Tibial nerve (tissue), 4 donors: ENCODE data around the gene HARS1. TPM values are rescaled to one million over a fixed set of nuclear protein-coding genes. Genes with fewer than 3 reads are reported as not detected.
"Not testable (repeated sequence)": the region's sequence is repeated elsewhere in the genome, so short reads cannot be mapped to it uniquely, and the experiment has no call there.

Source experiments
- DNase-seq, 2 donors: peaks; one replicate each; pipeline ENCODE4 v3.0.0-alpha.2; 2019; ENCODE audit warnings: low spot score in 2 of 2
- H3K27ac ChIP-seq, 4 donors: fragments of 200-600 bp; sonication (generic) in 3 of 4; one replicate each; pipeline ENCODE4 v1.5.1; 2017 to 2019; ENCODE audit warnings: mild to moderate bottlenecking in 1 of 4
- H3K27me3 ChIP-seq, 2 donors: fragments of 200-600 bp; sonication (generic) in 1 of 2; one replicate each; pipeline versions ENCODE4 v1.5.1 to v1.6.0; 2017 to 2019
- H3K36me3 ChIP-seq, 3 donors: fragments of 200-600 bp; sonication (generic); one replicate each; pipeline ENCODE4 v1.5.1; 2018 to 2019
- H3K4me1 ChIP-seq, 4 donors: fragments of 200-600 bp; sonication (generic) in 3 of 4; one replicate each; pipeline ENCODE4 v1.5.1; 2017 to 2019
- H3K4me3 ChIP-seq, 4 donors: fragments of 200-600 bp; sonication (generic) in 3 of 4; one replicate each; pipeline ENCODE4 v1.5.1; 2017 to 2019; ENCODE audit warnings: mild to moderate bottlenecking in 1 of 4, moderate library complexity in 1 of 4
- H3K9me3 ChIP-seq, 4 donors: fragments of 200-600 bp; sonication (generic) in 3 of 4; one replicate each; pipeline ENCODE4 v1.5.1; 2017 to 2019
- EP300 ChIP-seq, 2 donors: sonication (generic); formaldehyde crosslinking; IDR thresholded peaks; one replicate each; pipeline ENCODE4 v1.6.1; 2017; ENCODE audit warnings: antibody characterized with exemption in 2 of 2, mild to moderate bottlenecking in 1 of 2
- POLR2A ChIP-seq, 2 donors: fragments of 450-650 bp; IDR thresholded peaks; one replicate each; pipeline ENCODE4 v1.6.1; 2017; ENCODE audit warnings: antibody characterized with exemption in 2 of 2, mild to moderate bottlenecking in 2 of 2, moderate library complexity in 2 of 2
- WGBS, 2 donors: methylation state at CpG; one replicate each; pipeline ENCODE4 v1.1.5; 2018; 5-methylcytosine and 5-hydroxymethylcytosine counted together
- total RNA-seq, 4 donors: library from RNA; depleted of rRNA; stranded (reverse); fragments of >200 nt; gene quantifications; one replicate each; pipeline ENCODE4 v1.1.0, GENCODE V29; 2016
- TF ChIP-seq, protein P1 (sequence below), 5 experiments: fragments of 200-600 bp in 3 of 5; fragments of 450-650 bp in 2 of 5; sonication (generic) in 3 of 5; IDR thresholded peaks; one replicate each; pipeline ENCODE4 v1.5.1; 2016 to 2019; ENCODE audit warnings: antibody characterized with exemption in 5 of 5, mild to moderate bottlenecking in 3 of 5, moderate library complexity in 2 of 5

Gene HARS1
- total RNA-seq, 4 donors from 2014 or later = 45.4 to 63.9 (median 48.6) TPM

DNA sequence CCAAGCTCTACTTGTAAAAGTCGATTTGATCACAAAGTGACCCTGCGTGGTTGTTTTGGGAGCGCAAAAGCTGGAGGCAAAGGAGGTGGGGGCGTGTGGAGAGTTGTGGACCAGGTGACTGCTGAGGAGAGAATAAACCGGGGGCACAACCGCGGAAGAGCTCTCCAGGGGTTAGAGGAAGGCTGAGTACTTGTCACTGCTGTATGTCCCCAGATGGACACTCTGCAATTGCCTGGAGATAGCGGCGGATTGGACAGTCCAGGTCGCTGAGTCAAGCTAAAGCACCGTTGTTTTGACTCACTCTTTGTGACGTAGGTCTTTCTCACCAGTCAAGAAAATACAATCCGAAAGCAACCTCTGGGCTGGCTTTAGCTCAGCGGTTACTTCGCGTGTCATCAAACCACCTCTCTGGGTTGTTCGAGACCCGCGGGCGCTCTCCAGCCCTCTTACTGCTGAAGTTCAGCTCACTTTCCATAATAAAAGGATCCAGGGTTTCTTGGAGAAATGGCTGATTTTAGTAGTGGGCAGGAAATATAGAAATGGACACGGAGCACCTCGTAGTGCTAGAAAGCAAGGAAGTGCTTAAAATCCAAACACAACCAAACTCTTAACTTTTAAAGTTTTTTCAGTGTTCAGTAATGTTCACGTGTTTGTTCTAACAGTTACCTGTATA lies 34.8 kb upstream of the HARS1 start:
- Histone ChIP-seq H3K27ac (no peak overlapping the region), H3K36me3 (no peaks in the 10 kb centered on the region), H3K27me3 (peaks cover 0 to 4% of the 10 kb centered on the region in 2 donors), H3K4me3 (no peak overlapping the region), H3K4me1 (no peaks in the 10 kb centered on the region), H3K9me3 (no peaks in the 10 kb centered on the region)
- 11 to 15% methylated on average over 23 of the region's 23 CpGs for WGBS, 2 donors
- peak in 1 of 2 donors; percentile 28 for DNase-seq
- TF ChIP-seq, protein P1, sequence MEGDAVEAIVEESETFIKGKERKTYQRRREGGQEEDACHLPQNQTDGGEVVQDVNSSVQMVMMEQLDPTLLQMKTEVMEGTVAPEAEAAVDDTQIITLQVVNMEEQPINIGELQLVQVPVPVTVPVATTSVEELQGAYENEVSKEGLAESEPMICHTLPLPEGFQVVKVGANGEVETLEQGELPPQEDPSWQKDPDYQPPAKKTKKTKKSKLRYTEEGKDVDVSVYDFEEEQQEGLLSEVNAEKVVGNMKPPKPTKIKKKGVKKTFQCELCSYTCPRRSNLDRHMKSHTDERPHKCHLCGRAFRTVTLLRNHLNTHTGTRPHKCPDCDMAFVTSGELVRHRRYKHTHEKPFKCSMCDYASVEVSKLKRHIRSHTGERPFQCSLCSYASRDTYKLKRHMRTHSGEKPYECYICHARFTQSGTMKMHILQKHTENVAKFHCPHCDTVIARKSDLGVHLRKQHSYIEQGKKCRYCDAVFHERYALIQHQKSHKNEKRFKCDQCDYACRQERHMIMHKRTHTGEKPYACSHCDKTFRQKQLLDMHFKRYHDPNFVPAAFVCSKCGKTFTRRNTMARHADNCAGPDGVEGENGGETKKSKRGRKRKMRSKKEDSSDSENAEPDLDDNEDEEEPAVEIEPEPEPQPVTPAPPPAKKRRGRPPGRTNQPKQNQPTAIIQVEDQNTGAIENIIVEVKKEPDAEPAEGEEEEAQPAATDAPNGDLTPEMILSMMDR (IDR thresholded peaks at IDR 0.05) = no peak
- TF ChIP-seq POLR2A (IDR thresholded peaks at IDR 0.05) (no peak), EP300 (IDR thresholded peaks at IDR 0.05) (no peak)

DNA sequence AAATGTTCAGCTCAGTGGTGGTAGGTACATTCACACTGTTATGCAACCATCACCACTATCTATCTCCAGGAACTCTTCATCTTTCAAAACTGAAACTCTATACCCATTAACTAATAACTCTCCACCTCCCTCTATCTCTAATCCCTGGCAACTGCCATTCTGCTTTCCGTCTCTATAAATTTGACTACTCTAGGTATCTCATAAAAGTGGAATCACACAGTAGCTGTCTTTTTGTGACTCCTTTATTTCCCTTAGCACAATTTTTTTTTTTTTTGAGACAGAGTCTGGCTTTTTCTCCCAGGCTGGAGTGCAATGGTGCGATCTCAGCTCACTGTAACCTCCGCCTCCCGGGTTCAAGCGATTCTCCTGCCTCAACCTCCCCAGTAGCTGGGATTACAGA lies 30.2 kb upstream of the HARS1 start:
- not testable (repeated sequence) for DNase-seq, H3K36me3 ChIP-seq, H3K4me1 ChIP-seq, H3K4me3 ChIP-seq, H3K27me3 ChIP-seq, H3K27ac ChIP-seq, H3K9me3 ChIP-seq
- WGBS, 2 donors = 82 to 83% methylated on average over 5 of the region's 5 CpGs

DNA sequence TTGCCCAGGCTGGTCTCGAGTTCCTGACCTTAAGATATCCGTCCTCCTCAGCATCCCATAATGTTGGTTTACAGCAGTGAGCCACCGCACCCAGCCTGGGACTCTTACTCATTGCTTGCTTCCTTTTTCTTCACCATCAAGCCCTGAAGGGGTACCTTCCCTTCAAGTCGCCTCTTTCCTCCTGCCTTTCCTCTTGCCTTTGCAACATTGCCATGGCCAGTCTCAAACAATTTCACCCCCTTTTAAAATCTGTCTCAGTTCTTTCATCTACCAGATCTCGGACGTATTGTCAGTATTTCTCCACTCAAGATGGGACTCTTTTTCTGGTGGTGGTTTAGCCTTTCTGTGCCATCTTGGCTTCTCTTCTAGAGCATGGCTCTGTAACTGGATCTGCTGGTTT lies 29.6 kb upstream of the HARS1 start:
- H3K27ac ChIP-seq, H3K4me1 ChIP-seq, H3K4me3 ChIP-seq, H3K9me3 ChIP-seq, H3K27me3 ChIP-seq, DNase-seq, H3K36me3 ChIP-seq: not testable (repeated sequence)
- 50 to 56% methylated on average over 6 of the region's 6 CpGs for WGBS, 2 donors

DNA sequence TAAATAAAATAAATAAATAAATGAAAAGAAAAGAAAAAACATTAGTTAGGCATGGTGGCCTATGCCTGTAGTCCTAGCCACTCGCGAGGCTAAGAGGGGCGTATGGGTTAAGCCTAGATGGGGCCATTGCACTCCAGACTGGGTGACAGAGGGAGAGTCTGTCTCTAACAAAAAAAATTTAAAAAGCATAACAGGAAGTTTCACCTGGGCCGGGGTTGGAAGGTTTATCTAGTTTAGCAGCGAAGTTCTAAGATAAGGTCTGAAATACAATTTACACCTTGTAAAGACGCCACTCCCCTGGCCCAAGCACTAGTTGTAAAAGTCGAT lies 27.1 kb upstream of the HARS1 start:
- Histone ChIP-seq H3K36me3 (no peaks in the 10 kb centered on the region), H3K27ac (no peak overlapping the region), H3K9me3 (no peaks in the 10 kb centered on the region), H3K4me1 (no peaks in the 10 kb centered on the region), H3K4me3 (no peak overlapping the region), H3K27me3 (no peaks in the 10 kb centered on the region)
- whole genome bisulfite sequencing, 2 donors = 75 to 77% methylated on average over 7 of the region's 7 CpGs
- DNase-seq = no peak
- no peak for TF ChIP-seq POLR2A (IDR thresholded peaks at IDR 0.05)

DNA sequence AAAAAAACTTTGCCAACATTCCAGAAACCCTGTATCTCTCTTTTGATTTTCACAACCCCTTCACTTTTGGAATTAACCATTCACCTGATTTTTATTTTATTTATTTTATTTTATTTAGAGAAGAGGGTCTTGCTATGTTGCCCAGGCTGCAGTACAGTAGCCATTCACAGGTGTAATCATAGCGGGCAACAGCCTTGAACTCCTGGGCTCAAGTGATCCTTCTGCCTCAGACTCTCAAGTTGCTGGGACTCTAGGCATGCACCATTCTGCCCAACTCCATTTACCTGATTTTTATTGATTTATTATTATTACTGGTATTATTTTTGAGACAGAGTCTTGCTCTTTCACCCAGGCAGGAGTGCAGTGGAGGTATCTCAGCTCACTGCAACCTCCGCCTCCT lies 25.1 kb upstream of the HARS1 start:
- 95 to 96% methylated on average over 2 of the region's 2 CpGs for WGBS, 2 donors
- not testable (repeated sequence) for H3K36me3 ChIP-seq, H3K27me3 ChIP-seq, H3K4me3 ChIP-seq, DNase-seq, H3K4me1 ChIP-seq, H3K9me3 ChIP-seq, H3K27ac ChIP-seq

DNA sequence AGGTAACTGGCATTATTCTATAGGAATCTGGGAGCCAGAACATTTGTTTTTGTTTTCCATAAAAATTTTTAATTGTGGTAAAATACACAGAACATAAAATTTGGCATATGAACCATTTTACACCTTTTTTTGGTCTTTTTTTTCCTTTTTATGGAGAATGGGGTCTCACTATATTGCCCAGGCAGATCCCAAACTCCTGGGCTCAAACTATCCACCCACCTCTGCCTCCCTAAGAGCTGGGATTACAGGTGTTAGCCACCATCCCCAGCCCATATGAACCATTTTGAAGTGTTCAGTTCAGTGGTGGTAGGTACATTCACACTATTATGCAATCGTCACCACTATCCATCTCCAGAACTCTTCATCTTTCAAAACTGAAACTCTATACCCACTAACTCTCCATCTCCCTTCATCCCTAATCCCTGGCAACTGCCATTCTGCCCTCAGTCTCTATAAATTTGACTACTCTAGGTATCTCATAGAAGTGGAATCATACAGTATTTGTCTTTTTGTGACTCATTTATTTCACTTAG lies 22.5 kb upstream of the HARS1 start:
- WGBS, 2 donors = 90% methylated on average over 1 of the region's 1 CpG
- TF ChIP-seq EP300 (IDR thresholded peaks at IDR 0.05) (no peak), POLR2A (IDR thresholded peaks at IDR 0.05) (no peak)
- TF ChIP-seq, protein P1 (IDR thresholded peaks at IDR 0.05) = no peak
- H3K27me3 ChIP-seq = no peaks in the 10 kb centered on the region
- H3K36me3 ChIP-seq = no peaks in the 10 kb centered on the region
- H3K4me3 ChIP-seq = no peak overlapping the region
- peaks cover 0 to 9% (median 4%) of the 10 kb centered on the region in 4 donors for H3K4me1 ChIP-seq
- no peak for DNase-seq
- H3K27ac ChIP-seq = no peak overlapping the region
- H3K9me3 ChIP-seq = no peaks in the 10 kb centered on the region

DNA sequence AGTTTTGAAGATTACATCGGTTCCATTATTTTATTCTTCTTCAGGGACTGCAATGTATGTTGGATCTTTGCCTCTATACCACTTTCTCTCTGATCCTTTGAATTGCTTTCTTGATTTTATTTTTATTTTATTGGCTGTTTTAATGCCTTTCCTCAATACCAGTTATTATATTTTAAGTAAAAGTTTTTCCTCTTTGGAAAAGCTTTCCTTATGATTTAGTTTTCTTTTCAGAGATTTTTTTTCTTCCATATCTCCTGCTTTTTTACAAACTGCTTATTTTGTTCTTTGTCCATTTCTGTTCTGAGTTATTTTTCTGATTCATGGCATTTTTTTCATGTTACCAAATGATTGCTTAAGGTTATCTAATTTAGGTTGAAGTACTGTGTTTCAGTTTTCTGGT lies 20.6 kb upstream of the HARS1 start:
- peak overlapping the region in 2 of 4 donors; percentile 83 to 93 for H3K27ac ChIP-seq
- H3K36me3 ChIP-seq = peaks cover 0 to 10% (median 0%) of the 10 kb centered on the region in 3 donors
- WGBS, 2 donors = 77 to 79% methylated on average over 1 of the region's 1 CpG
- no peak for TF ChIP-seq POLR2A (IDR thresholded peaks at IDR 0.05)
- no peak for TF ChIP-seq EP300 (IDR thresholded peaks at IDR 0.05)
- no peak for DNase-seq
- peaks cover 0 to 9% (median 4%) of the 10 kb centered on the region in 4 donors for H3K4me1 ChIP-seq
- no peaks in the 10 kb centered on the region for H3K27me3 ChIP-seq
- peak overlapping the region in 1 of 4 donors; percentile 40 for H3K4me3 ChIP-seq
- H3K9me3 ChIP-seq = no peaks in the 10 kb centered on the region
